ENCODE results near the gene SOAT2.
"Not testable (repeated sequence)": the region's sequence is repeated elsewhere in the genome, so short reads cannot be mapped to it uniquely, and the experiment has no call there.

Gene SOAT2

DNA sequence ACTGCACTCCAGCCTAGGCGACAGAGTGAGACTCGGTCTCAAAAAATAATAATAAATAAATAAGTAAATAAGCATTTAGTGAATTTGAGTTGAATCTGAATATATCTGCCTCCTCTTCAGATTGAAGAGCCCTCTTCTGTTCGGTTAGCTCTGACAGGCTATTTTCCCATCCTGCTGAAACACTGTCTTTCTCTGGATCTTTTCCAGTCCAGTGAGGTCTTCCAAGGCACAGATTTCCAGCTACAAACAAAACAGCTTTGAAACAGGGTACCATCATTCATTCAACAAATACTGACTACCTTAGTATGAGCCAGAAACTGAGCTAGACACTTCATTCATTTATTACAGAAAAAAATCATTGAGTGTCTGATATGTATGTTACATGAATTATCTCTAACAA is 16.9 kb upstream of the SOAT2 start:
- no peak for DNase-seq (ENCODE audit: low spot score)

DNA sequence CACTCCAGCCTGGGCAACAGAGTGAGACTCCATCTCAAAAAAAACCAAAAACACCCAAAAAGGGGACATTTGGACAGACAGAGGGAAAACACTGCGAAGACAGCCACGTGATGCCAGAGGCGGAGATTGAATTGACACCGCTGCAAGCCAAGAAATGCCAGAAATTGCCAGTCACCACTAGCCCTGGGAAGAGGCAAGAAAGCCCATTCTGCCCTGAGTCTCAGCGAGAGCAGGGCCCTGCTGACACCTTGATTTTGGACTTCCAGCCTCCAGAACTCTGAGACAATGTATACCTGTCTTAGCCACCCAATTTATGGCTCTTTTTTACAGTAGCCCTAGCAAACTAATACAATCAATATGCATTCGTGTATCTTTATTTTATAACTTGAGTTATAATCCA is 13.2 kb upstream of the SOAT2 start:
- DNase-seq (ENCODE audit: low spot score) = no peak

DNA sequence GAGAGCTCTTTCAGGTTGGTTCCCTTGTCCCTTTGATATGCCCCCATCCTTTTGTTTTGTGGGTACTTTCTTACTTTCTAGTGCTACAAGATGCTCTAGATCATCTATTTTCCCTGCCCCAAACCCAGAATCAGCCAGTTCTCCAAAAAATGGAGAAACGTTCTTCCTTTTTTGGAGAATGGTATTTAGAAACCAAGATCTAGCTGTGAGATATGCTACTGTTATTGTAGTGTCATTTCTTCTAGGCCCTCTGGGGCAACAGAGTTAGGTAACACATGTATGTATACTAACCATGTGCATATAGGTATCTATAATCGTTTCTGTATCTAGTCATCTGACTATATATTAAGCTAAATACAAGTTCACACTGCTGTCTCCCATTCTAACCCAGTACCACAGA is 12.7 kb upstream of the SOAT2 start:
- DNase-seq (ENCODE audit: low spot score) = no peak

DNA sequence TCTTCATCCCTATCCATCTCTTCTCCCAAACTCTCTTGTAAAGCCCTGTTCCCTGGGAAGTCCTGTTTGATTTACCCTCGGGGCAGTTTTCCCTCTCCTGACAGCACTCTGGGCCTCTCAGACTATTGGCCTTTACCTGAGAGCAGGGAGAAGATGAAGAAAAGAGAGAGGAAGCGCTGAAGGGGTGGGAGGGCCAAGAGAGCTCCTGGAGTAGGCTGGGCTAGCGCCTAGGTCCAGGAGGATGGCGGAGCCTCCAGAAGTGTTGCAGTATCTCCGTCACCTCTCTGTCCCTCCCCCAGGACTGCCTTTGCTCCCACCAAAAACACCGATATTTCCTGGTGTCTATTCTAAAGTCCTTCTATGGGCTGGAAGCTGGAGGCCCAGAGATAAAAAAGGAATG is 11.5 kb upstream of the SOAT2 start:
- DNase-seq (ENCODE audit: low spot score) = no peak

DNA sequence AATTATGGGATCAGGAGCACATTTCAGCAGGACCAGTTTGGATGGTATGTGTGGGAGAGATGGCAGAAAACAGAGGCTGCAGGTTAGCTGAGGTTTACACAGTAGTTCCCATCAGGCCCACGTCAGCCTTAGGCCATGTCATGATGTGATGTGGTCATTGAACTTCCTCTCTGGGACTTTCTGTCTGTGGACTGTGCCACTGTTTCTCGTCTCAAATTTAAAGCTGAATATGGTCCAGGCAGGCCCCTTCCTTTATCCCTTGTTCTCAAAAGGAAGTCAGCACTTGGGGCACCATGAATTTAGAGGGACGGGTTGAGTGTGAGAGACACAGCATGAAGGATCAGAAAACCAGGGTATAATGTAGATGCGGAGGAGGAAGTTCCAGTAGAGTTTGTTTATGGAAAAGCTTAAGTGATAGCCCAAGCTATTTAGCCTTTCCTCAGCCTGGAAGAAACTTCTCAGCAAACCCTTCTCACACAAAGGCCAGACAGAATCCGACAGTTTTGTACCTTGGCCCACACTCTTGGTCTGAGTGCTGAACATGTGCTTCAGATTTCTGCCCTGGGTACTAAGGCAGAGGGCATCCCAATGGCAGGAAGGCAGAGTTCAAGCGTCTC is 9.4 kb upstream of the SOAT2 start:
- no peak for DNase-seq (ENCODE audit: low spot score)

DNA sequence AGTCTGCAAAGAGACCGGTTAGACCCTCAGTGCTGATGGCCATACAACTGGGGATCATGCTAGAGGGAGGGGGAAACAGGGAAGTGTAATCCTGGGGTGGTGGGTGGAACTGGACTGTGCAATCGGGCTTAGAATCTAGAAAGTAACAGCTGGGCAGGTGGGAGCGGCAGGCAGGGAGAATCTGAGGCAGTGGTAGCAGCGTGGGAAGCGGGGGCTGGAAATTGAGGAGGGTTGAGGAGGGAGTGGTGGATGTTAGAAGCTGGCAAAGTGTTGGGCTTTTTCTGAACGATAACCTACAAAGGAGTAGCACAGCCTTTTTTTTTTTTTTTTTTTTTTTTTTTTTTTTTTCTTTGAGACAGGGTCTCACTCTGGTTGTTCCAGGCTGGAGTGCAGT is 8.9 kb upstream of the SOAT2 start:
- DNase-seq (ENCODE audit: low spot score) = no peak

DNA sequence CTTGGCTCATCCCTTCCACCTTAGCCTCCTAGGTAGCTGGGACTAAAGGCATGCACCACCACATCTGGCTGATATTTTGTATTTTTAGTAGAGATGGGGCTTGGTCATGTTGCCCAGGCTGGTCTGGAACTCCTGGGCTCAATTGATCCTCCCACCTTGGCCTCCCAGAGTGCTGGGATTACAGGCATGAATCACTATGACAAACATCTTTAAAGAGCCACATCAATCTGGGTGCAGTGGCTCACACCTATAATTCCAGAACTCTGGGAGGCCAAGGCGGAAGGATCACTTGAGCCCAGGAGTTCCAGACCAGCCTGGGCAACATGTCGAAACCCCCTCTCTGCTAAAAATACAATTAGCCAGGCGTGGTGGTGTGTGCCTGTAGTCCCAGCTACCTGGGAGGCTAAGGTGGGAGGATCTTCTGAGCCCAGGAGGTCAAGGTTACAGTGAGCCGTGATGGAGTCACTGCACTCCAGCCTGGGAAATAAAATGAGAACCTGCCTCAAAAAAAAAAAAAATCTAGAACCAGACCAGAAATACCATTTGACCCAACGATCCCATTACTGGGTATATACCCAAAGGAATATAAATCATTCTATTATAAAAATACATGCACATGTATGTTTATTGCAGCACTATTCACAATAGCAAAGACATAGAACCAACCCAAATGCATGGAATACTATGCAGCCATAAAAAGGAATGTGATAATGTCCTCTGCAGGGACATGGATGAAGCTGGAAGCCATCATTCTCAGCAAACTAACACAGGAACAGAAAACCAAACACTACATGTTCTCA is 8.3 kb upstream of the SOAT2 start:
- not testable (repeated sequence) for DNase-seq (ENCODE audit: low spot score)

DNA sequence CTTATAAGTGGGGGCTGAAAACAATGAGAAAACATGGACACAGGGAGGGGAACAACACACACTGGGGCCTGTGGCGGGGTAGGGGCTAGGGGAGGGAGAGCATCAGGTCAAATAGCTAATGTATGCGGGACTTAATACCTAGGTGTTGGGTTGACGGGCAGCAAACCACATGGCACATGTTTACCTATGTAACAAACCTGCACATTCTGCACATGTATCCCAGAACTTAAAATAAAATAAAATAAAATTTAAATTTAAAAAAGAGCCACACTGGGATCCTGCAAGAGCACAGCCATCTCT is 7.7 kb upstream of the SOAT2 start:
- not testable (repeated sequence) for DNase-seq (ENCODE audit: low spot score)

DNA sequence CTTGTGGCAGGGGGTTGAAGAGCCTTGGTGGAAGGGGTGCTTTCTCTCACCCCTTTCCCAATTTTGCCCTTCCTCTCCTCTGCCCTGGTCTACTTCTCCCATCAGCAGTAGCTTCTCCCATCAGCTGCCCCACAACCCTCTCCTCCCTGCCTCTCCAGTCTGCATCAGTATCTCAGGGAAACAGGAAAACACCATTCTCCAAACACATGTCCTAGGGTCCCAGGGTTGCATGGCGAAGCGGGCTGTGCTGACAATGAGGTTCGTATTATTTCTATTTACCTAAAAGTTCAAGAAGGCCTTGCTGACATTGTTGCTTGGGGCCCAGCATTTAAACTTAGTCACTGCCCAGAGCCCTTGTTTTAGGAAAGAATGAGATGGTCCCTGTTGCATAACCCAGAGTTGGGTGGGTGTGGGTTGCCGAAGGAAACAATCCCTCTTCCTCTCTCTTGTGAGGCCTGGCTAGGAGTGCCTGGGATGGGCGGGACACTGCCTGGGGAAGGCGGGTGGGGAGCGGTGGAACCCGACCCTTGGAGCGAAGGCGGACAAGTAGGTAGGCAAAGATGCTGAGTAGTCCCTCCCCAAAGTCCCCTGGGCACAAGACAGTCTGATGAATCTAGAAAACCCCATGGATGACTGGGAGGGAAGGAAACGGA is 7.1 kb upstream of the SOAT2 start:
- DNase-seq (ENCODE audit: low spot score) = no peak

DNA sequence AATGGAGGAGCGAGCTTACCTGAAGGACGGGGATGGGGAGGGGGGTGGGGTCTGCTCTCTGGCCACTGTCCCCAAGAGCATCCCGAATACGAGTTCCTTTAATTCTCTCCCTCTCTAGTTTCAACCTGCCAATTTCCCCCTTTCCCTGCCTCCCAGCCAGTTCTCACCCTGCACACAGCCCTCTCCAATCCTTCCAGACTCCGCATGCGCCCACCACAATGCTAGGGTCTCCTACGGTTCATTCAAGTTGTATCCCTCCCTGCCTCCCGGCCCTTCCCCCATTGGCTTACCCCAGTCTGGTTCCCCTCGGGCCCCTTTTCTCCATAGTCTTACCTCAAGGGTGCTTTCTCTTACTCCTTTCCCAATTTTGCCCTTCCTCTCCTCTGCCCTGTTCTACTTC is 6.5 kb upstream of the SOAT2 start:
- DNase-seq (ENCODE audit: low spot score) = no peak

DNA sequence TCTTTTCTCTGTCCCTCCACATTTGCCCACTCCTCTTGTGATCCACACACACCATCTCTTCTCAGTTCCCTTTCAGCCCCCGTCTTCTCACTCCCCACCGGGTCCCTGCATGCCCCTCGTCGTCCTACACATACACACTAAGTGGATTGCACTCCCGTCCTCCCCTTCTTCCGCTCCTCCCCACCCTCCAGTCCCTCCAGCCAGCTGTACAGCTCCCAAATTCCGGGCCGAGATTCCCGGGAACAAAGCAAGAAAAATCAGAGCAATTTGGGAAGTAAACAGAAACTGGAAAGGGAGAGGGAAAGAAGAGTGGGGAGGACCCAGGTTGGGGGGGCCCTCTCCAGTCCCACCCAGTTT is 6.1 kb upstream of the SOAT2 start:
- no peak for DNase-seq (ENCODE audit: low spot score)

DNA sequence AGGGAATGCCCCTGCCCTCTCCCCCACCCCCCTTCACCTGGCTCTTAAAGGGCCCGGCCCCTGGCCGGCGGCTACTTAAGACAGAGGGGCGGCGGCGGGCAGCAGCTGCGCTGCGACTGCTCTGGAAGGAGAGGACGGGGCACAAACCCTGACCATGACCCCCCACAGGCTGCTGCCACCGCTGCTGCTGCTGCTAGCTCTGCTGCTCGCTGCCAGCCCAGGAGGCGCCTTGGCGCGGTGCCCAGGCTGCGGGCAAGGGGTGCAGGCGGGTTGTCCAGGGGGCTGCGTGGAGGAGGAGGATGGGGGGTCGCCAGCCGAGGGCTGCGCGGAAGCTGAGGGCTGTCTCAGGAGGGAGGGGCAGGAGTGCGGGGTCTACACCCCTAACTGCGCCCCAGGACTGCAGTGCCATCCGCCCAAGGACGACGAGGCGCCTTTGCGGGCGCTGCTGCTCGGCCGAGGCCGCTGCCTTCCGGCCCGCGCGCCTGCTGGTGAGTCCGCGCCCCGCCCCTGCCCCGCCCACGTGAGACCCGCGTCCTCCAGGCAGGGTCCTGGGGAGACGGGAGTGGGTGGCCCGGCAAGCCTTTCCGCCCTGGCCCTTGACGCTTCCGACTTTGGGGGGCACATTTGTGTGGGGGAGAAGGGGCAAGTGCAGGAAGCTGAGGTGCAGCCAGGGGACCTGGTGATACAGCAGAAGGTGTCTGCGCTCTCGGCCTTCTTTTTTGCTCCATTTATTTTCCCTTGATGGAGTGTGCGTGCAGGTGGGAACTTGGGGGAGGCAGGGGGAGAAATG is 5.5 kb upstream of the SOAT2 start, which contains the start of gene IGFBP6:
TSS of gene IGFBP6 (plus strand) at position 104 of the 790 bp plus-strand sequence. CDS start at position 155, 51 bp downstream.
- DNase-seq (ENCODE audit: low spot score) = peak; percentile 46

DNA sequence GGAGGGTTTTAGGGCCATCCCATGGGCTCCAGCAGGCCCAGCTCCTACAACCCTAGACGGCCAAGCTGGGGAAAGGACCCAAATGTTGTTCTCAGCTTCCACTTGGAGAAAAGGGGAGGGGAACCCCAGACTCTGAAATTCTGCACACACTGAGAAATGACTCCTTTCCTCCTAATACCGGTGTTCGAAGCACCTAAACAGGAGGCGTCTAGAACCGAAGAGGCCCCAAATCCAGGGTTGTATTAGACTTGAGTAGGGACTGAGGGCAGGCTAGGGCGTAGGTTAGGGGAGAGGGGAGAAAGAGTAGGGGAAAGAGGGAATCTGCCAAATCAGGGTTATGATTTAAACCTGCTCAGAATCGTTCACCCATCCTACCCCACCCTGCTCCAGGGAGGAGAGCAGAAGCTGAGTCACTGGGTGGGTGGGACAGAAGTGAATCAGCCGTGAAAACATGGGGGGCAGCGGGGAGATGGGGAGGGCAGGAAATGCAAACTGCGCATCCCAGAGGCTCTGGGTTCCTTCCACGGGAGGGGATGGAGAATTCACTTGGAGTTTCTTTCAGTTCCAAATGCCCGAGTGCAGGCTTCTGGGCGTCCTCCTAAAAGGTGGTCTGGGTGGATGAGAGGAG is 4.8 kb upstream of the SOAT2 start:
- peak; percentile 37 for DNase-seq (ENCODE audit: low spot score)

DNA sequence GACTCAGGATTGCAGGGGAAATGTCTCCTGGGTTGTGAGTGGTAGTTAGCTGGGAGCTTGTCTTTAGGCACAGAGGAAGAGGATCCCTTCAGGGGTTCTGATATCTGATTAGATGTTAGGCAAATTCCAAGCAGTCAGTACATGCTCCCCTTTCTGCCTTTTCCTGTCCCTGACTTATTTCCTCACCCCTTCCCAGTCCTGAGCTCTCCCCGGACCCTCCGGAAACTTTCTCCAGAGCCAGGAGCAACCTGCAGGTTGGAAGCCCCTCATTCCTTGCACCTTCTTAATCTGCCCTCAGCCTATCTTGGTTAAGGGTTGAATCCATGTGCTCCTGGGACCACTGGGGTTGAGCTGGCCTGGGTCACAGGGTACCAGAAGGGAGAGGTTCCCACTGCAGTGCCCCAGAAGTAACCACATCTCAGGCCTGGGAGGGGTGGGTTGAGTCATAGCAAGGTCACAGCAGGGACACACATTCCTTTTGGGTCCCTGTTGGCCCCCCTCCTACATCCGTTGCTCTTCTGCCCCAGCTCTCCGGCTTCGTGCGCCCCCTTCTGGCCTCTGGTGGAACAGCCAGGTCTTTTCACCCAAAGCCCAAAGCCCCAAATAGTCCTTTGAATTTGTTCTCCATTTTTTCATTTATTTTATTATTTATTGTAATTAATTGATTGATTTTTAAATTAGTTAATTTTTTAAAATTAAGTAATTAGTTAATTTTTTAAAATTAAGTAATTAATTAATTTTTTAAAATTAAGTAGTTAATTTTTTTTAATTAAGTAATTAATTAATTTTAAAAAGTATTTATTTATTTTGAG is 4.0 kb upstream of the SOAT2 start:
- DNase-seq (ENCODE audit: low spot score) = peak; percentile 83

DNA sequence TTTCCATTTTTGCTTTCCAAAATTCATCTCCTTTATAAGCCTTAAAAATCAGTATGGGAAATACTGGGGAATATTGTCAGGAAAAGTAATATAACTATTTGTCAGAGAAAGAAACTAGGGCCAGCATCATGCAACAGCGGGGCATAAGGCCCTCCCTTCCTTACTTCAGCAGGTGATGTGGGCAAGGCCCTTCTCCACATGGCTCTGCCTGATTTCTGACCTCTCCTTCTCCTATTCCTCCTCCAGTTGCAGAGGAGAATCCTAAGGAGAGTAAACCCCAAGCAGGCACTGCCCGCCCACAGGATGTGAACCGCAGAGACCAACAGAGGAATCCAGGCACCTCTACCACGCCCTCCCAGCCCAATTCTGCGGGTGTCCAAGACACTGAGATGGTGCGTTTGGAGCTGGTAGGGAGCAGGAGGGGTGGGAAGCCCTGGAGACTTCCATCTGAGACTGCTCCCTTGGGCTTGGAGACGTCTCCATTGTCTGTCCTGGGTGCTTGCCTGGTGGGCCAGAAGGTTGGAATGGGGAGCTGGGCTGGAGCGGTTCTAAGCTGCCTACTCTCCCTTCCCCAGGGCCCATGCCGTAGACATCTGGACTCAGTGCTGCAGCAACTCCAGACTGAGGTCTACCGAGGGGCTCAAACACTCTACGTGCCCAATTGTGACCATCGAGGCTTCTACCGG is 2.7 kb upstream of the SOAT2 start:
- no peak for DNase-seq (ENCODE audit: low spot score)

DNA sequence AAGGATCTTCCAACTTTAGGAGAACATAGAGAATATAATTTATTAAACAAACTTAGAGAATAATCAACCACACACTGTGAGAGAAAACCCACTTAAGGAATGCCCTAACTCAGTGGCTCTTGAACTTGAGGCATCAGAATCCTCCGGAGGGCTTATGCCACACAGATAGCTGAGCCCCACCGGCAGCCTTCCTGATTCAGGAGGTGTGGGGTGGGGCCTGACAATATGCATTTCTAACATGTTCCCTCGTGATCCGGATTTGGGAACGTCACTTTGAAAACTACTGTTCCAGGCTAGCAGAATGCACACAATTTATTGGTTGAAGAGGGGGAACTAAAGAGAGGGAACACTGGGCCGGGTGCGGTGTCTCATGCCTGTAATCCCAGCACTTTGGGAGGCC is 2.0 kb upstream of the SOAT2 start:
- no peak for DNase-seq (ENCODE audit: low spot score)

DNA sequence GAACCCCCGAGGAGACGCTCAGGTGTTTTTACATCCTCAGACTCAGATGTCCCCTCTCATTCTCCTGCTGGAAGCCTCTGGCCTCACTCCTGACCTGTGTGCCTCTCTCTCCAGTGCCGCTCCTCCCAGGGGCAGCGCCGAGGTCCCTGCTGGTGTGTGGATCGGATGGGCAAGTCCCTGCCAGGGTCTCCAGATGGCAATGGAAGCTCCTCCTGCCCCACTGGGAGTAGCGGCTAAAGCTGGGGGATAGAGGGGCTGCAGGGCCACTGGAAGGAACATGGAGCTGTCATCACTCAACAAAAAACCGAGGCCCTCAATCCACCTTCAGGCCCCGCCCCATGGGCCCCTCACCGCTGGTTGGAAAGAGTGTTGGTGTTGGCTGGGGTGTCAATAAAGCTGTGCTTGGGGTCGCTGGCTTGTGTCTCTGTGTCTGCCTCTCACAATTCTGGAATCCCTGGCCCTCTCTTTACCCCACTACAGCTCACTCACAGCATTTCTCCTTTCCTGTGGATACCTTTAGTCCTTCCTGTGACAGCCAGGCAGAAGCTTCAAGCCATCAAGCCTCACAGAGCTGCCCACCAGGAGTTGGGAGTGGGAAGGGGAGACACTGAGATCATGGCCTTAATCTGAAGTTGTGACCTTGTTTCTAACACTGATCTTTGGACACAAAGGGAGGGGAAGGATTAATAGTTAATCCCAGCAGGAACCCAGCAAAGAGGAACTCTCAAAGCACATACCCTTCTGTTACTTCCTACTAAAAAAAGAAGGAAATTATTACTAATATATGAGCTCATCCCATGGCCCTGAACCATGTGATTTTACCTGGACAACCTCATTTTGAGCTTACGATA is 1.1 kb upstream of the SOAT2 start:
- peak; percentile 12 for DNase-seq (ENCODE audit: low spot score)

DNA sequence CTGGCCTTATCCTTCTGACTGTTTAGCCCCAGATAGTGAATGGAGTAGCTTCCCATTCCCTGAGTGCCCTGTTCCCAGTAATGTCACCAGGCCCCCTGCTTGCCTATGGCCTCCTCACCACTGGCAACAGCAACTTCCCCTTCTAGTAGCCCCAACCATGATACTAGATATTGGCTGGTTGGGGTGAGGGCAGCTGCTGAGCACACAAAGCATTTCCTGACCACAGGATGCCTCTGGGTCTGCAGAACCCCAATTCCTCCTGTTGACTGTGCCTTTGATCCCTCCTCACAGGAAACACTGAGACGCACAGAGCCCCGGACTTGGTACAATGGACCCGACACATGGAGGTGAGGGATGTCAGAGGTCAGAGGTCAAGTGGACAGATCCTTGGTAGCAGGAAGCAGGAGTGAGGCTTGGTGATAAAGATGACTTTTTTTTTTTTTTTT is 597 bp downstream of the SOAT2 start:
- DNase-seq (ENCODE audit: low spot score) = peak; percentile 58

DNA sequence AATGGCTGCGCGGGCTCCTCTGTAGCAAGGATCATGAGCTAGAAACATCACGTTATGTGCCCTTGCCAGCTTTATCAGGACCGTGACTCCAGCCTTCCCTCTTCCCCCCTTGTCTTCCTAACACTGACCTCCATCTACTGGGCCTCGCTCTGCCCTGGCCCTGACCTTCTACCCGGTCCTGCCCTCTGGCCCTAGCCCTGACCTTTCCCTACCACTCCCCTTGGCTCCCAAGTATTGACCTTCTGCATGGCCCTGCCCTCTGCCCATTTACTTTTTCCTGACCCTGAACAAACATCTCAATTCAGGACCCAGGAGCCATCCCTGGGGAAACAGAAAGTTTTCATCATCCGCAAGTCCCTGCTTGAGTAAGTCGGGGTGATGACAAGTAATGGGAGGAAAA is 2.0 kb downstream of the SOAT2 start:
- DNase-seq (ENCODE audit: low spot score) = no peak

Measured in kidney capillary endothelial cell (primary cell).